Measurements from ENCODE around the gene AMDHD2. TPM values are rescaled to one million over a fixed set of nuclear protein-coding genes. Genes with fewer than 3 reads are reported as not detected.

The AMDHD2 gene
- total and polyA plus RNA-seq, 2 of the 13 experiments (the other 11 are each of a cell fraction or from before 2014, with no cell fraction given), result 33.5 to 39.1 TPM

- TF ChIP-seq MAZ (IDR thresholded peaks at IDR 0.05; ENCODE audit: borderline replicate concordance, low read depth, low read length), result peak; percentile 63; the same call in 1 of the 2 replicates
- peak; percentile 59; the same call in 1 of the 2 replicates for TF ChIP-seq MAZ (CRISPR knock-in tag; IDR thresholded peaks at IDR 0.05; ENCODE audit: low read depth)
- TF ChIP-seq NFYC (CRISPR knock-in tag; IDR thresholded peaks at IDR 0.05), result 0 out of 2 replicates have a peak, but pooled peaks have one; percentile 9
- TF ChIP-seq ZNF776 (CRISPR knock-in tag; IDR thresholded peaks at IDR 0.05), result peak; percentile 16; the same call in 1 of the 2 replicates
- no peak for TF ChIP-seq ZNF569 (CRISPR knock-in tag; IDR thresholded peaks at IDR 0.05; ENCODE audit: borderline replicate concordance)
- TF ChIP-seq BCL6 (CRISPR knock-in tag; IDR thresholded peaks at IDR 0.05), result peak; percentile 54; the same call in 1 of the 2 replicates
- peak; percentile 78 for TF ChIP-seq IRF2 (CRISPR knock-in tag; IDR thresholded peaks at IDR 0.05)
- no peak for TF ChIP-seq NCOA5 (CRISPR knock-in tag; IDR thresholded peaks at IDR 0.05)
- peak; percentile 81 for TF ChIP-seq ZNF503 (CRISPR knock-in tag; IDR thresholded peaks at IDR 0.05)
Observed at GRCh38 chr16:2524339-2524938, 4.3 kb downstream of the AMDHD2 start (continued).

- no peak for DNase-seq (ENCODE audit: low spot score)
- no peak for TF ChIP-seq MAFF (IDR thresholded peaks at IDR 0.05; ENCODE audit: low read depth, low read length)
- no peak for TF ChIP-seq MAZ (IDR thresholded peaks at IDR 0.05; ENCODE audit: borderline replicate concordance, low read depth, low read length)
- no peak for TF ChIP-seq MAZ (CRISPR knock-in tag; IDR thresholded peaks at IDR 0.05; ENCODE audit: low read depth)
- TF ChIP-seq SYNCRIP (IDR thresholded peaks at IDR 0.05; ENCODE audit: insufficient read depth, low read depth, low read length), result no peak
- TF ChIP-seq AGO2 (optimal IDR thresholded peaks at IDR 0.05; ENCODE audit: low read depth, low read length), result peak; percentile 49
- peak; percentile 49; the same call in 1 of the 2 replicates for TF ChIP-seq ZNF687 (CRISPR knock-in tag; IDR thresholded peaks at IDR 0.05)
- TF ChIP-seq HNRNPL (IDR thresholded peaks at IDR 0.05; ENCODE audit: low read depth, low read length), result peak; percentile 64; the same call in 1 of the 2 replicates
- BruUV-seq (replicated peaks), result no TSS peak
- Histone ChIP-seq H3K4me2 (ENCODE audit: low read depth, low read length) (peak overlapping the region; percentile 66), H4K20me1 (ENCODE audit: insufficient read depth, low read length) (no peaks in the 10 kb centered on the region), H3K27ac (ENCODE audit: extremely low read length, insufficient read depth, low read length) (peak overlapping the region; percentile 67), H3K27me3 (ENCODE audit: control insufficient read depth in 1 of 2, insufficient read depth in 2 of 2, low read length in 2 of 2) (no peaks in the 10 kb centered on the region), H3K36me3 (replicated peaks in 1 of 2; ENCODE audit: control insufficient read depth in 1 of 2, insufficient read depth in 2 of 2, low read length in 2 of 2) (peaks cover 14 to 46% of the 10 kb centered on the region in 2 experiments), H2AFZ (ENCODE audit: low read length) (no peak overlapping the region), H3K4me3 (replicated peaks in 1 of 3; ENCODE audit: insufficient read depth in 1 of 3, low read depth in 2 of 3, low read length in 3 of 3) (peak overlapping the region in 1 of 3 experiments; percentile 40; a peak in 2 of 6 replicates), H3K9ac (ENCODE audit: insufficient read depth, low read depth, low read length) (peak overlapping the region; percentile 49; the same call in 1 of the 2 replicates), H3K4me1 (ENCODE audit: insufficient read depth, low read length) (peaks cover 70% of the 10 kb centered on the region), H3K9me3 (ENCODE audit: low read length) (no peaks in the 10 kb centered on the region), H3K79me2 (ENCODE audit: insufficient read depth, low read length) (peaks cover 35% of the 10 kb centered on the region)
- in situ Hi-C loops (cut with HindIII; ENCODE audit: extremely low pct_ligation_motif_present, low pct_unique_long_range_greater_than_20kb), result no loop called here
- ChIA-PET POLR2A (no interaction called here), CTCF (ENCODE audit: low intra/inter-chr PET ratio, low total read pairs) (no interaction called here)
- whole genome bisulfite sequencing (ENCODE audit: low lambda C conversion rate), result 96% methylated on average over 7 of the region's 8 CpGs
- no peak for ATAC-seq
- intact Hi-C loops (cut with micrococcal nuclease; ENCODE audit: unreplicated experiment), result no loop called here
- FAIRE-seq, result no peak
Observed at GRCh38 chr16:2526135-2526534, 6.0 kb downstream of the AMDHD2 start.
